ENCODE results near the gene ENDOD1.

The ENDOD1 gene

GRCh38 chr11:95144313-95145235 lies 54.9 kb downstream of the ENDOD1 start:
- FAIRE-seq, result no peak

GRCh38 chr11:95145430-95146060 lies 55.9 kb downstream of the ENDOD1 start:
- FAIRE-seq, result no peak

- no peak for FAIRE-seq
Observed at GRCh38 chr11:95147364-95147905, 57.8 kb downstream of the ENDOD1 start.

- FAIRE-seq, result no peak
Observed at GRCh38 chr11:95148406-95148805, 58.8 kb downstream of the ENDOD1 start.

- no peak for FAIRE-seq
Observed at GRCh38 chr11:95148938-95149337, 59.3 kb downstream of the ENDOD1 start.

GRCh38 chr11:95149651-95150364 lies 60.2 kb downstream of the ENDOD1 start:
- FAIRE-seq, result no peak

- no peak for FAIRE-seq
Observed at GRCh38 chr11:95150956-95151684, 61.5 kb downstream of the ENDOD1 start.

- FAIRE-seq, result no peak
Observed at GRCh38 chr11:95152876-95153856, 63.5 kb downstream of the ENDOD1 start.

GRCh38 chr11:95153857-95154246 lies 64.2 kb downstream of the ENDOD1 start:
- FAIRE-seq, result no peak

- FAIRE-seq, result no peak
Observed at GRCh38 chr11:95154514-95154913, 64.9 kb downstream of the ENDOD1 start.

- FAIRE-seq, result no peak
Observed at GRCh38 chr11:95155385-95155784, 65.7 kb downstream of the ENDOD1 start.

GRCh38 chr11:95156133-95156721 lies 66.6 kb downstream of the ENDOD1 start:
- no peak for FAIRE-seq

GRCh38 chr11:95156916-95157541 lies 67.4 kb downstream of the ENDOD1 start:
- no peak for FAIRE-seq

- FAIRE-seq, result no peak
Observed at GRCh38 chr11:95157824-95158223, 68.2 kb downstream of the ENDOD1 start.

GRCh38 chr11:95161248-95161647 lies 71.6 kb downstream of the ENDOD1 start:
- no peak for FAIRE-seq

- FAIRE-seq, result no peak
Observed at GRCh38 chr11:95163106-95163505, 73.5 kb downstream of the ENDOD1 start.

GRCh38 chr11:95165638-95166037 lies 76.0 kb downstream of the ENDOD1 start:
- no peak for FAIRE-seq

- FAIRE-seq, result no peak
Observed at GRCh38 chr11:95166781-95167180, 77.1 kb downstream of the ENDOD1 start.

- FAIRE-seq, result no peak
Observed at GRCh38 chr11:95170294-95170693, 80.6 kb downstream of the ENDOD1 start.

- FAIRE-seq, result no peak
Observed at GRCh38 chr11:95175818-95176380, 86.3 kb downstream of the ENDOD1 start.

Measured in G401.6 (cell line).